D721Med (cell line): ENCODE results near the gene DLX5.
A peak's percentile ranks its signal among the peaks of the same experiment; 100 is the strongest.

Experiments used
- DNase-seq: peaks from one replicate; pipeline ENCODE4 v3.0.0; 2011; ENCODE audit warnings: low spot score; ENCODE audit not compliant: insufficient read length
- FAIRE-seq: peaks from 2 replicates; lab custom pipeline; 2011; peaks lifted over from hg19 to GRCh38; lab: Jason Lieb, UNC
- CTCF ChIP-seq: IDR thresholded peaks from 2 replicates; pipeline ENCODE4 v1.5.1; 2012; ENCODE audit warnings: mild to moderate bottlenecking, control low read depth; ENCODE audit not compliant: insufficient read depth; ENCODE audit errors: missing control alignments

The DLX5 gene

GRCh38 chr7:97016381-97017191, 8.0 kb downstream of the DLX5 start:
- DNase-seq (no peak), FAIRE-seq (no peak)
- peak; percentile 28 for TF ChIP-seq CTCF

- no peak for FAIRE-seq
- DNase-seq, result no peak
- TF ChIP-seq CTCF, result no peak
These were observed 8.8 kb downstream of the DLX5 start for GRCh38 chr7:97015756-97016380.

GRCh38 chr7:97015279-97015678, 9.4 kb downstream of the DLX5 start:
- FAIRE-seq (no peak), DNase-seq (no peak)
- no peak for TF ChIP-seq CTCF

- FAIRE-seq (no peak), DNase-seq (no peak)
- TF ChIP-seq CTCF, result no peak
These were observed 10.4 kb downstream of the DLX5 start for GRCh38 chr7:97014145-97014750.

- DNase-seq, result no peak
- no peak for TF ChIP-seq CTCF
- no peak for FAIRE-seq
These were observed 10.8 kb downstream of the DLX5 start for GRCh38 chr7:97013845-97014134.

GRCh38 chr7:97013134-97013844, 11.3 kb downstream of the DLX5 start:
- no peak for TF ChIP-seq CTCF
- DNase-seq (no peak), FAIRE-seq (no peak)
